Mesendoderm (in vitro differentiated cells): ENCODE results near the gene IRS1.
"Not testable (repeated sequence)": the region's sequence is repeated elsewhere in the genome, so short reads cannot be mapped to it uniquely, and the experiment has no call there.

Experiments used
- DNase-seq: peaks from one replicate; pipeline ENCODE4 v3.0.0; 2013
- H2AK5ac ChIP-seq: 2 replicates; pipeline ENCODE4 v1.6.1; 2013; ENCODE audit warnings: low read length, inconsistent platforms
- H2BK120ac ChIP-seq: 2 replicates; pipeline ENCODE4 v1.6.1; 2013; ENCODE audit warnings: low read depth, mild to moderate bottlenecking, low read length, moderate library complexity, mixed read lengths
- H2BK15ac ChIP-seq: replicated peaks from 2 replicates; pipeline ENCODE4 v1.6.1; 2013; ENCODE audit warnings: low read depth, mild to moderate bottlenecking, moderate library complexity
- H2BK5ac ChIP-seq: 2 replicates; pipeline ENCODE4 v1.6.1; 2013; ENCODE audit warnings: low read length, inconsistent platforms
- H3K18ac ChIP-seq: 2 replicates; pipeline ENCODE4 v1.6.1; 2013; ENCODE audit warnings: mild to moderate bottlenecking, low read length, mixed read lengths
- H3K23ac ChIP-seq: one replicate; pipeline ENCODE4 v1.6.1; 2013; ENCODE audit warnings: low read length
- H3K27ac ChIP-seq: 2 replicates; pipeline ENCODE4 v1.5.1; 2013; ENCODE audit warnings: low read depth, mild to moderate bottlenecking, inconsistent platforms, low read length, moderate library complexity
- H3K27me3 ChIP-seq: 2 replicates; pipeline ENCODE4 v1.6.1; 2013; ENCODE audit warnings: low read length, control low read depth, mild to moderate bottlenecking, inconsistent platforms; ENCODE audit not compliant: insufficient read depth, poor library complexity
- H3K36me3 ChIP-seq: 2 replicates; pipeline ENCODE4 v1.6.1; 2013; ENCODE audit warnings: low read length, inconsistent platforms; ENCODE audit not compliant: control insufficient read depth, insufficient read depth
- H3K4ac ChIP-seq: one replicate; pipeline ENCODE4 v1.6.1; 2013; ENCODE audit warnings: low read depth, mild to moderate bottlenecking, low read length, moderate library complexity
- H3K4me1 ChIP-seq: 2 replicates; pipeline ENCODE4 v1.6.1; 2013; ENCODE audit warnings: low read depth, low read length, inconsistent platforms; ENCODE audit not compliant: control insufficient read depth
- H3K4me2 ChIP-seq: 2 replicates; pipeline ENCODE4 v1.6.1; 2013; ENCODE audit warnings: low read length
- H3K4me3 ChIP-seq: 2 replicates; pipeline ENCODE4 v1.5.1; 2013; ENCODE audit warnings: mild to moderate bottlenecking, low read length
- H3K56ac ChIP-seq: one replicate; pipeline ENCODE4 v1.6.1; 2013; ENCODE audit warnings: low read length
- H3K79me1 ChIP-seq: 2 replicates; pipeline ENCODE4 v1.6.1; 2013; ENCODE audit warnings: low read length, inconsistent platforms
- H3K79me2 ChIP-seq: 2 replicates; pipeline ENCODE4 v1.6.1; 2013; ENCODE audit warnings: mild to moderate bottlenecking, low read length; ENCODE audit not compliant: control insufficient read depth, insufficient read depth
- H3K9ac ChIP-seq: 2 replicates; pipeline ENCODE4 v1.6.1; 2013; ENCODE audit warnings: low read length, inconsistent platforms
- H4K5ac ChIP-seq: one replicate; pipeline ENCODE4 v1.6.1; 2013; ENCODE audit warnings: low read length
- H4K8ac ChIP-seq: one replicate; pipeline ENCODE4 v1.6.1; 2013; ENCODE audit warnings: low read depth, mild to moderate bottlenecking, control low read depth, low read length, moderate library complexity
- WGBS: extraction: QIAGEN DNeasy Blood & Tissue Kit; methylation state at CpG from one replicate; pipeline ENCODE4 v1.1.7; 2013; ENCODE audit warnings: low lambda C conversion rate, missing lambda C conversion rate; ENCODE audit not compliant: insufficient coverage; ENCODE audit errors: extremely low coverage; 5-methylcytosine and 5-hydroxymethylcytosine counted together

The IRS1 gene

GRCh38 chr2:226836548-226836885, 36.9 kb upstream of the IRS1 start:
- Histone ChIP-seq H3K27ac (peak overlapping the region; percentile 95), H2BK120ac (no peak overlapping the region), H2BK15ac (no peak overlapping the region), H2BK5ac (no peak overlapping the region), H3K4ac (no peak overlapping the region), H3K9ac (peak overlapping the region; percentile 86), H3K4me2 (peak overlapping the region; percentile 79), H3K27me3 (no peaks in the 10 kb centered on the region), H3K18ac (no peak overlapping the region), H3K4me1 (no peaks in the 10 kb centered on the region), H3K4me3 (peak overlapping the region; percentile 62), H4K5ac (no peak overlapping the region), H3K23ac (no peak overlapping the region), H4K8ac (no peak overlapping the region), H3K36me3 (no peaks in the 10 kb centered on the region), H3K56ac (peak overlapping the region; percentile 91), H2AK5ac (no peak overlapping the region), H3K79me1 (no peaks in the 10 kb centered on the region), H3K79me2 (no peaks in the 10 kb centered on the region)
- no CpG with 5 or more reads among the region's 6 CpGs for WGBS
- no peak for DNase-seq

DNA sequence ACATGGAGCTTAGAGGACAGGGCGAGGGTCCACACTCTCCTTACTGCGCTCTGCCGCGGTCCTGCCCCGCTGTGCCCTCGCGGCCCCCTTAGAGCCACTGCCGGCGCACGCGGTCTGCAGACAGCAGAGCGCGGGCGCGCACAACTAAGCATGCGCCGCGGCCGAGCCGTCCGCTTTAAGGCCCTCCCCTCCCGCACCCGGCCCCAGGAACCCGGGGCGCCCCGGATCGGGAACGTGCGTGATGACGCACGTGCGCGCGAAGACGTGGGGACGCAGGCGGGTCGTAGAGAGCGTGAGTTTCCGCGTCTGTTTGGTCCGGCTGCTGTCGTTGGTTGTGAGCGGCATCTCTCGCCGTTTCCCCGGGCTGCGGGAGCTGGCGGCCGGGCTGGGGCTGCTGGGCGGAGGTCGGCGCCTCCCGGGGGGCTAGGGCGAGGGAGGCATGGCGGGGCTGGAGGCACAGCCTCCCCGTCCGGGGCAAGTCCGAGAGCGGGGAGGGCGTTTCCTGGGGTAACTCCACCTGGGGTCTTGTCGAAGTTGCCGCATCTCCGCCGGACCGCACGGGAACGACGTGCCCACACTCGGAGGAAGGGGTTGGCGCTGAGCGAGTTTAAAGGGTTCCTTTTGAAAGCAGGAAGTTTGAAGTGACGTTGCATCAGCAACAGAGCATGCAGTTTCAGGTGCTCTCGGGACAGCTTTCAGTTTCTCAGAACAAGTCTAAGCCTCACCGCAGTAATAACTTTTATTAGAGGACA, 36.4 kb upstream of the IRS1 start, which contains the start of gene RHBDD1:
RHBDD1 (plus strand) TSS at position 259 of the 752 bp plus-strand sequence. CDS start 28,640 bp downstream, outside the sequence.
- peak within 1 kb of the TSS; percentile 63 for H3K18ac ChIP-seq
- H3K27ac ChIP-seq, result peak within 1 kb of the TSS; percentile 95
- H4K5ac ChIP-seq, result no peak within 1 kb of the TSS
- WGBS, result no CpG with 5 or more reads among the region's 75 CpGs
- H2BK5ac ChIP-seq, result peak within 1 kb of the TSS; percentile 52
- H3K4me2 ChIP-seq, result peak within 1 kb of the TSS; percentile 79
- H3K23ac ChIP-seq, result no peak within 1 kb of the TSS
- H3K79me1 ChIP-seq, result no peaks in the 10 kb centered on the region
- no peak within 1 kb of the TSS for H2BK15ac ChIP-seq
- peak; percentile 98 for DNase-seq
- H3K56ac ChIP-seq, result peak within 1 kb of the TSS; percentile 91
- H2BK120ac ChIP-seq, result no peak within 1 kb of the TSS
- H4K8ac ChIP-seq, result no peak within 1 kb of the TSS
- H3K4me1 ChIP-seq, result no peaks in the 10 kb centered on the region
- H2AK5ac ChIP-seq, result no peak within 1 kb of the TSS
- peak within 1 kb of the TSS; percentile 62 for H3K4me3 ChIP-seq
- no peaks in the 10 kb centered on the region for H3K36me3 ChIP-seq
- peak within 1 kb of the TSS; percentile 86 for H3K9ac ChIP-seq
- H3K27me3 ChIP-seq, result no peaks in the 10 kb centered on the region
- peak within 1 kb of the TSS; percentile 73 for H3K4ac ChIP-seq
- no peaks in the 10 kb centered on the region for H3K79me2 ChIP-seq

GRCh38 chr2:226835420-226835795, 35.8 kb upstream of the IRS1 start:
- no peak overlapping the region for H2BK120ac ChIP-seq
- peak; percentile 82 for DNase-seq
- H4K8ac ChIP-seq, result no peak overlapping the region
- peak overlapping the region; percentile 85 for H3K56ac ChIP-seq
- H3K79me1 ChIP-seq, result no peaks in the 10 kb centered on the region
- H4K5ac ChIP-seq, result no peak overlapping the region
- H2AK5ac ChIP-seq, result no peak overlapping the region
- H3K23ac ChIP-seq, result no peak overlapping the region
- peak overlapping the region; percentile 95 for H3K27ac ChIP-seq
- peak overlapping the region; percentile 73 for H3K4ac ChIP-seq
- H3K9ac ChIP-seq, result peak overlapping the region; percentile 71
- no CpG with 5 or more reads among the region's 26 CpGs for WGBS
- no peaks in the 10 kb centered on the region for H3K4me1 ChIP-seq
- H3K79me2 ChIP-seq, result no peaks in the 10 kb centered on the region
- no peaks in the 10 kb centered on the region for H3K27me3 ChIP-seq
- peak overlapping the region; percentile 22 for H3K4me2 ChIP-seq
- peak overlapping the region; percentile 2 for H3K18ac ChIP-seq
- H3K4me3 ChIP-seq, result peak overlapping the region; percentile 31
- H3K36me3 ChIP-seq, result no peaks in the 10 kb centered on the region
- H2BK5ac ChIP-seq, result no peak overlapping the region
- no peak overlapping the region for H2BK15ac ChIP-seq

DNA sequence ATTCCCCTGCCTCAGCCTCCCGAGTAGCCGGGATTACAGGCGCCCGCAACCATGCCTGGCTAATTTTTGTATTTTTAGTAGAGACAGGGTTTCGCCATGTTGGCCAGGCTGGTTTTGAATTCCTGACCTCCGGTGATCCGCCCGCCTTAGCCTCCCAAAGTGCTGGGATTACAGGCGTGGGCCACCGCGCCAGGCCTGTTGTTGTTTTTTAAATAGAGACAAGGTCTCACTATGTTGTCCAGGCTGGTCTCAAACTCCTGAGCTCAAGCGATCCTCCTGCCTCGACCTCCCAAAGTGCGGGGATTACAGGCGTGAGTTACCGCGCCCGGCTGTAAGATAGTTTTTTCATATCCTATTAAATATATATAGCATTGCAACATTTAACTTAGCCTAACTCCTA, 35.3 kb upstream of the IRS1 start:
- H3K27me3 ChIP-seq, H4K5ac ChIP-seq, H3K36me3 ChIP-seq, H3K56ac ChIP-seq, H3K4me1 ChIP-seq, H3K9ac ChIP-seq, H3K4ac ChIP-seq, H3K18ac ChIP-seq, H2BK15ac ChIP-seq, H4K8ac ChIP-seq, H3K79me1 ChIP-seq, H3K23ac ChIP-seq, DNase-seq, H2AK5ac ChIP-seq, H2BK5ac ChIP-seq, H3K4me3 ChIP-seq, H3K4me2 ChIP-seq, H3K27ac ChIP-seq, H2BK120ac ChIP-seq, H3K79me2 ChIP-seq: not testable (repeated sequence)
- WGBS, result no CpG with 5 or more reads among the region's 18 CpGs

- no peak overlapping the region for H3K4me3 ChIP-seq
- no peak overlapping the region for H2BK5ac ChIP-seq
- no peak overlapping the region for H3K18ac ChIP-seq
- no peak for DNase-seq
- H3K27ac ChIP-seq, result no peak overlapping the region
- H2AK5ac ChIP-seq, result no peak overlapping the region
- no peak overlapping the region for H2BK120ac ChIP-seq
- H3K23ac ChIP-seq, result no peak overlapping the region
- no peak overlapping the region for H3K4me2 ChIP-seq
- no peak overlapping the region for H3K9ac ChIP-seq
- H3K36me3 ChIP-seq, result no peaks in the 10 kb centered on the region
- no peaks in the 10 kb centered on the region for H3K79me1 ChIP-seq
- no peak overlapping the region for H4K5ac ChIP-seq
- WGBS, result no CpG with 5 or more reads among the region's 1 CpG
- H4K8ac ChIP-seq, result no peak overlapping the region
- no peaks in the 10 kb centered on the region for H3K27me3 ChIP-seq
- no peak overlapping the region for H3K4ac ChIP-seq
- H3K4me1 ChIP-seq, result no peaks in the 10 kb centered on the region
- no peaks in the 10 kb centered on the region for H3K79me2 ChIP-seq
- no peak overlapping the region for H3K56ac ChIP-seq
- no peak overlapping the region for H2BK15ac ChIP-seq
Measured at GRCh38 chr2:226832061-226832460, 32.4 kb upstream of the IRS1 start.

DNA sequence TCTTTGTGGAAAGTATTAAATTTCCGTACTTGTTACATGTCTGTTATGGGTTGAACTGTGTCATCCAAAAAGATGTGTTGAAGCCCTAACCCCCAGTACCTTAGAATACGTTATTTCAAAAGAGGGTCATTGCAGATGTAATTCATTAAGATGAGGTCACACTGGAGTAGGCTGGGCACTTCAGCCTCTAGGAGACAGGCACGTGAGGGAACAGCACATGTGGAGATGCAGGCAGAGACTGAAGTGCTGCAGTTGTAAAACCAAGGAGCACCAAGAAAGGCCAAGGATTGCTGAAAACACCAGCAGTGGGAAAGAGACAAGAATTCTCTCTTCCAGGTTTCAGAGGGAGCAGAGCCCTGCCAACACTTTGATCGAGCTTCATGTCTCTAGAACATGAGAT, 31.6 kb upstream of the IRS1 start:
- Histone ChIP-seq H2AK5ac (no peak overlapping the region), H3K79me2 (no peaks in the 10 kb centered on the region), H2BK5ac (no peak overlapping the region), H2BK120ac (no peak overlapping the region), H3K27me3 (no peaks in the 10 kb centered on the region), H3K56ac (no peak overlapping the region), H3K23ac (no peak overlapping the region), H3K27ac (no peak overlapping the region), H3K4ac (no peak overlapping the region), H3K4me1 (no peaks in the 10 kb centered on the region), H3K4me3 (no peak overlapping the region), H3K4me2 (no peak overlapping the region), H4K8ac (no peak overlapping the region), H4K5ac (no peak overlapping the region), H3K36me3 (no peaks in the 10 kb centered on the region), H3K79me1 (no peaks in the 10 kb centered on the region), H3K9ac (no peak overlapping the region), H2BK15ac (no peak overlapping the region), H3K18ac (no peak overlapping the region)
- WGBS, result no CpG with 5 or more reads among the region's 4 CpGs
- DNase-seq, result no peak
